ENCODE results near the gene SLC24A3.

SLC24A3 gene

GRCh38 chr20:19271879-19272651, 59.6 kb downstream of the SLC24A3 start:
- DNase-seq (ENCODE audit: low read depth in 2 of 2): no peak

DNA sequence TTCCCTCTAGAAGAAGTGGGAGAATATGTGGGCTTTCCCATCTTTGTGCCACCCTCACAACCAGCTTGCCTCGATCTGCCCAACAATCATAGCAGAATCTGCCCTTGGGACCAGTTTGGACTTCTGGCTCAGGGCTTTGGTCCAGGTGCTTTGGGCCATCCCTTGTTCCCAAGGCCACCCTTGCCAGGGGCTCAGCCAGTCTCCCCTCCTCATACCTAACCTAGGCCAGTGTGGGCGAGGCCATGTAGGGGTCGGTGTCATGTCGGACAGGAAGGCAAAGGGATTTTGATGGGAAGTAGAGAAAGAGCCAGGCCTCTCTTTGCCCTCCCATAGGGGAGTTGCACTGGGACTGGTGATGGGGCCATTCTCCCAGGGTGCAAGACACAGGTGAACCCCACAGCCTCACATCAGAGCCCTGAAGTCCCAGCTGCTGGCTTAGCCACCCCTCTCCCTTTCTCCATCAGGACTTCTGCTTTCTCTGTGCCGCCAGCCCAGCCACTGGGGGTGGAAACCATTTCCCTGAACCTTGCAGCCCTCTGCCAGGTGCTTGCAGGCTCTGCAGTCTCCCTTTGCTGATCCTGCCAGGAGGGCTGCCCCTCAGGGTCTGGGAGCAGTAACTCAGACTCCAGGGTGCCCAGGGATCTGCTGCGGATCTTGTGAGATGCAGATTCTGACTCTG, 60.7 kb downstream of the SLC24A3 start:
- DNase-seq (ENCODE audit: low read depth in 2 of 2): no peak

- DNase-seq (ENCODE audit: low read depth in 2 of 2): no peak
Measured at GRCh38 chr20:19274001-19274400, 61.6 kb downstream of the SLC24A3 start.

DNA sequence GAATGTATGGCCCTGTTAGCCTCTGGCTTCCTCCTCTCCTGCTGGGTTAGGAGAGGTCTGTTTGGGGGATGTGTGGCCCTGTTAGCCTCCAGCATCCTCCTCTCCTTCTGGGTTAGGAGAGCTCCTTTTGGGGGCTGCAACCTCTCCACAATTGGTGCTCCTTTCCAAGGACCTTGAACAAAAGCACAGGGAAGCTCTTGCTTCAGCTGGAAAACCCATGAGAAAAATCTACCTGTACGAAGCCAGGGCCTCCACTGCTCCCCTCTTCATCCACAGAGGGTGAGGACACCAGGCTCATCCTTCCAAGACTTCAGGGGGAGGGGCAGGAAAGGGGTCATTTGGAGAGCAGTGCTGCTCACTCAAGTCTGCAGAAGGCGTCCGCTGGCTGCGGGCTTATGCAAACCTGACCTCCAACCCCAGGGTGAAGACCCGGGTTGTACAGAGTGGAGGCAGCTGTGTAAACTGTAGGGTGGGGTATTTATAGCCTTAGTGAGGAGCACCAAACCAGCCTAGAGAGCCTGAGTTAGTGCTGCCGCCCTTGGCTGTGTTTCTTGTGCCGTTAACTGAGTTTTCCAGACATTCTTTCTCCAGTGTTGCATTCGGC, 62.1 kb downstream of the SLC24A3 start:
- DNase-seq (ENCODE audit: low read depth in 2 of 2): no peak

DNA sequence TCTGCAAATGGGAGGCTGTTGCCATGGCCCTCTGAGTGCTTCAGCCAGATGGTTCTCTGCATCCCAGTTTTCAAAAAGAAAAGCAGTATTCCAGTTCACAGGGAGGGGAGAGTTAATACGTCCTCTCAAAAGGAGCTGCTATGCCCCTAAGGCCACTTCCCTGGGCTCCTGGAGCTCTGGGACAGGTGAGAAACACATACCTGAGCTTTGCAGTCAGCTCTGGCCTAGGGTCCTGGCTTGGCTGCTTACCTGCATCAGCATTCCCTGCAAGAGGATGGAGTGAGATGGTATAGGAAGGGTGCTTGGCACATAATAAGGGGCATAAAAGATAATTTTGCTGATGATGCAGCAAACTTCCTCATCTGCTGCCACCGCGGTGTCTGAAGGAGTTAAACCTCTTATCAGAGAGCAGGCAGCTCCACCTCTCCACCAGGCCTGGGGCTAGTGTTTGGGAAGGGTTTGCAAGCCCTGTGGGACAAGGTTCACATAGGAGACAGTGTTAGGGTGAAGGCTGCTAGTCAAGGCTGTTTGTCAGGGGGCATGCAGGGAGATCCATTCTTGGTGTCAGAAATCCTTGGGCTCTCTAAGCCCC, 62.7 kb downstream of the SLC24A3 start:
- no peak for DNase-seq (ENCODE audit: low read depth in 2 of 2)

GRCh38 chr20:19275630-19276071, 63.2 kb downstream of the SLC24A3 start:
- no peak for DNase-seq (ENCODE audit: low read depth in 2 of 2)

DNA sequence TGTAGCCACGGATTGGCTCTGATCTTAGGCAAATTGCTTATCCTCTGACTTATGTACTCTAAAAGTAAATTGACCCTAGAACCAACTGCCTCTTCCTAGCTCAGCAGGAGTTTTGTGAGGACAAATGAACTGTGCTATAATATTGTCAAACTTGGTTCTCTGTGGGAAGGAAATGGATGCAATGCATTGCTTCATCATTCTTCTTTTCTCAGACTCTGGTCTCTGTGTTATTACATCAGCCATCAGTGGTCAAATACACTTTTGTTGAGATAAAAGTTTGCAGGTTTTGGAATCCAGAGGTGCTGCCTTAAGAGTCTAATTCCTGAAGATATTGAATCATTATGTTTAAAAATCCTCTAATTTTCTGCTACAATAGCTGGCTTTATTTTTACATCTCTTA, 64.9 kb downstream of the SLC24A3 start:
- DNase-seq (ENCODE audit: low read depth in 2 of 2): no peak

GRCh38 chr20:19283490-19284025, 71.1 kb downstream of the SLC24A3 start:
- no peak for DNase-seq (ENCODE audit: low read depth in 2 of 2)

DNA sequence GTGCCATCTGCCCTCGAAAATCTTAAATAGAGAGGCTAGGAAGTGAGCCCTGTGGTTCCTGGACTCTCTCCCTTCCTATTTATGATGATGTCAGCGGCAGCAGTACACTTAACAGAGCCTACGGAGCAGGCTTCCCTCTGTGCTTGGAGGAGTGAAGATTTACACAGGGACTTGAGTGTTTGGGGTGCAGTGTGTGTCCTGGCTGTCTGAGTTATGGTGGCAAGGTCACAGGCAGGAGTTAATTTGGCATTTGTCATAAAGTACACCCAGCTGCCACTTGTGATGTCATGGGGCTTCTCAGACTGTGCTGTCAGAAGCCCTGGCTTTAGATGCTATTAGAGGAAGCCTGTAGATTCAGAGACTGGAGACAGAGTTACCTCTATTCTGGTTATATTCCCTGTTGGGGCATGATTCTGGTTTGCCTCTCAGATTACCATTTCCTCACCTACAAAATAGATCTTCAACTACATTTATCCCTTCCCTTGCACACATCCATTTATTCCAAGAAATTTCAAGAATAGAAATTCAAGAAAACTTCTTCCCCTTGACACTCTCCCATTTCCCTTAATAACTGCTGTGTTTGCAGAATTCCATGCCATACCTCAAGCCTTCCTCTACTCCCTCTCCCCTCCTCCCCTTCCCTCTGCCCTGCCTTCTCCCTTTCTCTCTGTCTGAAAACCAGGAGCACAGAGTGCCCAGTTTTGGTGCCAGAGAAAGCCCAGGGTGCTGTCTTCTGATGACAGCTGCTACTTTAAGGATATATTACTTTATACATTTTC, 72.1 kb downstream of the SLC24A3 start:
- no peak for DNase-seq (ENCODE audit: low read depth in 2 of 2)

DNA sequence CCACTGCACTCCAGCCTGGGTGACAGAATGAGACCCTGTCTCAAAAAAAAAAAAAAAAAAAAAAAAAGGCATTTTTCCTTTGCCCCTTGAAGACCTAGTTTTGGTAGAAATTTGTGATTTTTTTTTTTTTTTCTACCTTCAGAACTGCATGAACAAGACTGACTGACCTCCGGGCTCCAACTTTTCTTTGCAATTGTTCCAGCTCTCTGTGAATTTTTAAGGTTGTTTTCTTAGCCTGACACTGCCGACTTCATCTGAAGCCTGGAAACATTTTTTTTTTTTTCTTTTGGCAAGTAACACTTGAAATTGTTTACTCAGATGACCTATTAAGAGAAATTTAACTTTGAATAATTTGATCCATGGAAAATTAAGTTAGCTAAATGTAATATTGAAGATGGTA, 73.0 kb downstream of the SLC24A3 start:
- no peak for DNase-seq (ENCODE audit: low read depth in 2 of 2)

DNA sequence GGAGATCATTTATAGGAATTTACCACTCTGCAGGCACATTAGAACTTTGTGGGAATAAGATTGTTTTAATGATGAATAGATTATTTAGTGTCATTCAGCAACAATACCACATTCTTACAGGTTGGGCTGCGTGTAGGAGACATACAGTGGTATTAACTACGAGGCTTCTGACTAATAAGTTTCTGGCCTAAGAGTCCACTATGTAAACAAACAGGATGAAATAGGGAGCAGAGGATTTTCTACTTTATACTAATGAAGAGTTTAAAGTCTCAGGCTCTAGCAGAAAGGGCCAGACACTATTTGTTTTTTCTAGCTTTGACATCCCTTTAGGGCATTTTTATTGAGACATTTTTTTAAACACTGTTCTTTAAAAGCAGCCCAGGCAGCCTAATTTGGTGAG, 75.6 kb downstream of the SLC24A3 start:
- no peak for DNase-seq (ENCODE audit: low read depth in 2 of 2)

- DNase-seq (ENCODE audit: low read depth in 2 of 2): no peak
Measured at GRCh38 chr20:19288636-19289035, 76.2 kb downstream of the SLC24A3 start.

DNA sequence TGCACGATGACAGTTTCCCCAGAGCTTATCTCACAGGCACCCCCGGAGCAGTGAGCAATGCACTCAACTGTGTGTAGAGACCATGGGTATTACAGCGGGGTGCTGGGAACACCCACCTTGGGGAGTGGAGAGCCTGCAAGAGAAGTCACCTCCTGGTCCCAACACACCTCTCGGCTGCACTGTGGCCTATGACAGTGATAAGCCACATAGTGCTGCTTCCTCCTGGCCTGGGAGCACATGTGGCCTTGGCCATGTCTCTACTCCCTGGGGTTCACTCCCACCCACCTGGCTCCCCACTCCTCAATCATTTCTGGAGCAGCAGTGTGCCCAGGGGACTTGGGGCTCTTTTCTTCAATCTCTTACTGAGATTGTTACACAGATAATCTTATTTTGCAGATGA, 77.0 kb downstream of the SLC24A3 start:
- no peak for DNase-seq (ENCODE audit: low read depth in 2 of 2)

- DNase-seq (ENCODE audit: low read depth in 2 of 2): no peak
Measured at GRCh38 chr20:19291024-19291817, 78.8 kb downstream of the SLC24A3 start.

GRCh38 chr20:19291818-19292132, 79.3 kb downstream of the SLC24A3 start:
- DNase-seq (ENCODE audit: low read depth in 2 of 2): no peak

DNA sequence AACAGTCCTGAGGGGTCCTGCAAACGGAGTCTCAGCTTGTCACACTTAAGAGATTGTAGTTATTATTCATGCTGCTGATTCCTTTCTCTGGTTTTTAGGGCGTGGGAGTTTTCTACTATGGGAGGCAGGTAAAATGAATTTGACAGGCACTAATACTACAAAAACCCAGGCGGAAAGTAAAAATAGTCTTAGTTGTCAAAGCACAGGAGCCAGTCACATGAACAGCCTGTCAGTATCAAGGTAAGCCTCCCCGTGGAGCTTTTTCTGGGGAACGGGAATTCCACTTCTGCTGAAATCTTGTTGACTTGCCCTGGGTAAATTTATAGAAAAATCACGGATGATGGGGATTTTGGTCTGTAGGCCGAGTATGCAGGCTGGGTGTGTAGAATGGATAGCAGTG, 79.8 kb downstream of the SLC24A3 start:
- no peak for DNase-seq (ENCODE audit: low read depth in 2 of 2)

DNA sequence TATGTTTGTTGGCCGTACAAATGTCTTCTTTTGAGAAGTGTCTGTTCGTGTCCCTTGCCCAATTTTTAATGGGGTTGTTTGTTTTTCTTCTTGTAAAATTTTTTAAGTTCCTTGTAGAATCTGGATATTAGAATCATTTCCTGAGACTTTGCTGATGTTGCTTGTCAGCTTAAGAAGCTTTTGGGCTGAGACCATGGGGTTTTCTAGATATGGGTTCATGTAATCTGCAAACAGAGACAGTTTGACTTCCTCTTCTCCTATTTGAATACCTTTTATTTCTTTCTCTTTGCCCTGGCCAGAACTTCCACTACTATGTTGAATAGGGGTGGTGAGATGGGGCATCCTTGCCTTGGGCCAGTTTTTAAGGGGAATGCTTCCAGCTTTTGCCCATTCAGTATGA, 82.6 kb downstream of the SLC24A3 start:
- DNase-seq (ENCODE audit: low read depth in 2 of 2): no peak

DNA sequence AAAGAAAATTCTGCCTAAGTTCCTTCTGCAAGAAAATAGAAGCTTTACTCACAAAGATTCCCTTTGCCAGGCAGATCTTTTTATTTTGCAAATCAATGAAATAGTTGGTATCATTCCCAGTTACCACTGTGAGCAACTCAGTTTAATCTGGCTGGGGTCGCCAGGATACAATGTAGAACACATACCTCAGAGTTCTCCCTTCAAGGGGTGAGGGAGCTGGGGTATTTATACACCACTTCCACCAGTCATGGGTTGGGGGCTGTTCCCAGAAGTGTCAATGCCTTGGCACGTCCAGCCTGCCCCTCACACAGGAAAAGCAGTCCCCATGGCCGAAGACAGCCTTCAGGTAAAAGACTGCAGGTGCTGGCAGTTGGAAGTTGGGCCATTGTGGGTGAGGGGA, 86.2 kb downstream of the SLC24A3 start:
- DNase-seq (ENCODE audit: low read depth in 2 of 2): no peak

DNA sequence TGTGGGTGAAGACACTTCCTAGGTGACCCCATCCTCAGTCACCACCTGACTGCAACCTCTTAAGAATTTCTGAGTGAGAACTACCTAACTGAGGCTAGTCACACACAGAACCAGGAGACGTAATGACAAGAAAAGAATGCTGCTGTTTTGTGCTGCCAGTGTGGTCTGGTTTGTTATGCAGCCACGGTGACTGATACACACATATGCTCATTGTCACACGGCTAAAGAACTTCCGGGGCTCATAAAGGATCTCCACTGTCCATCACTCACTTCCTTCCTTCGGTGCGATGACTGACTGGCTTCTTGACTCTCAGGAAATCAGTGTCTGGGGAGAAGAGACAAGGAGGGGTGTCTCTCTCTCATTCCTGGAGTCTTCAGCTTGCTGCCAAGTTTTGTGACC, 88.0 kb downstream of the SLC24A3 start:
- no peak for DNase-seq (ENCODE audit: low read depth in 2 of 2)

GRCh38 chr20:19301142-19301541, 88.7 kb downstream of the SLC24A3 start:
- DNase-seq (ENCODE audit: low read depth in 2 of 2): no peak

DNA sequence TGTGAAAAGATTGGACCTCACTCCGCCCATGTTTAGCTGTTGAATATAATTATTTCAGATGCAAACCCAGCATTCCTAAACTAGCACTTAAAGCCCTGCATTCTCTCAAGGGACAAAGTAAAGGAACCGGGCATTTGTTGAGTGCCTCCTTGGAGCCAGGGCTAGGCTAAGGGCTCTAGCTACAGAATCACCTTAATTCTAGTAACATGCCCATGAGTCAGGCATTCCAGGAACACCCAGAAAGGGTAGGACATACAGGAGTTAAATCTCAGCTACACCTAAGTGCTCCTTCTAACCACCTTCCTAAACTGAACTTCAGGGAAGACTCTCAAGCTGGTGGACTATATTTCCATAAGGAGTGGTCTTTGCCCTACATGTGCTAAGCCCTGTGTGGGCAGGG, 89.4 kb downstream of the SLC24A3 start:
- no peak for DNase-seq (ENCODE audit: low read depth in 2 of 2)
